GM12874 (cell line): ENCODE results near the gene ALDH18A1.
A peak's percentile ranks its signal among the peaks of the same experiment; 100 is the strongest.

ENCODE experiments used
- CTCF ChIP-seq: IDR thresholded peaks from 2 replicates; pipeline ENCODE4 v1.5.1; 2011; ENCODE audit warnings: low read depth, mild to moderate bottlenecking, control low read depth, low read length, moderate library complexity; ENCODE audit not compliant: insufficient read depth

Gene ALDH18A1

GRCh38 chr10:95656291-95657164 lies at the start of gene ALDH18A1:
TSS of gene ALDH18A1 (minus strand) at chr10:95656711. CDS start at chr10:95653377, 3,334 bp downstream.
- no peak for TF ChIP-seq CTCF

- TF ChIP-seq CTCF: no peak
Observed at GRCh38 chr10:95698415-95698814, 41.9 kb upstream of the ALDH18A1 start.

- no peak for TF ChIP-seq CTCF
Observed at GRCh38 chr10:95697429-95697828, 40.9 kb upstream of the ALDH18A1 start.

- TF ChIP-seq CTCF: no peak
Observed at GRCh38 chr10:95694665-95695064, 38.2 kb upstream of the ALDH18A1 start.

- peak; percentile 96 for TF ChIP-seq CTCF
Observed at GRCh38 chr10:95693668-95694534, 37.4 kb upstream of the ALDH18A1 start, which contains the start of gene TCTN3. TSS of gene TCTN3 (minus strand) at chr10:95693927. CDS start at chr10:95693899, 28 bp downstream.

GRCh38 chr10:95693071-95693667 lies 36.7 kb upstream of the ALDH18A1 start:
- TF ChIP-seq CTCF: no peak

GRCh38 chr10:95691281-95691680 lies 34.8 kb upstream of the ALDH18A1 start:
- TF ChIP-seq CTCF: no peak
